HEK293 (cell line): ENCODE results near the gene NR2F2.

Experiments
- CTCF ChIA-PET: fragments of 350-600 bp; formaldehyde crosslinking; extraction: SDS; loops from one replicate; lab custom pipeline; 2021; ENCODE audit warnings: antibody characterized with exemption; lab: Yijun Ruan, JAX
- POLR2A ChIA-PET: fragments of 300-600 bp; formaldehyde crosslinking; extraction: SDS; loops from one replicate; lab custom pipeline; 2020; ENCODE audit warnings: antibody characterized with exemption, inconsistent platforms; lab: Yijun Ruan, JAX
- H3K27ac ChIP-seq: fragments of 200-500 bp; sonication (Bioruptor generic); 2 replicates; pipeline ENCODE4 v1.5.1; 2014; ENCODE audit warnings: low read depth, low read length, control low read depth, inconsistent platforms; ENCODE audit errors: extremely low read depth
- H3K36me3 ChIP-seq, 2 experiments: fragments of 200-500 bp in 1 of 2; sonication (Bioruptor generic) in 1 of 2; 1 replicate in 1 of 2; 2 replicates in 1 of 2; pipeline ENCODE4 v1.5.1; 2014 to 2017; ENCODE audit warnings: inconsistent platforms in 2 of 2, low read length in 2 of 2; ENCODE audit not compliant: control insufficient read depth in 2 of 2, insufficient read depth in 1 of 2
- H3K4me1 ChIP-seq: fragments of 200-500 bp; sonication (Bioruptor generic); 2 replicates; pipeline ENCODE4 v1.5.1; 2014; ENCODE audit warnings: mild to moderate bottlenecking, low read length, inconsistent platforms; ENCODE audit not compliant: control insufficient read depth, insufficient read depth
- H3K4me3 ChIP-seq: 2 replicates; pipeline ENCODE4 v1.5.1; 2011; ENCODE audit warnings: low read depth, mild to moderate bottlenecking, control low read depth, low read length, moderate library complexity
- H3K9me3 ChIP-seq: fragments of 200-500 bp; sonication (Bioruptor generic); 2 replicates; pipeline ENCODE4 v1.5.1; 2014; ENCODE audit warnings: low read depth, low read length, inconsistent platforms; ENCODE audit not compliant: control insufficient read depth, insufficient read depth
- BCL11B ChIP-seq: fragments of 450-650 bp; formaldehyde crosslinking; IDR thresholded peaks from 2 replicates; pipeline ENCODE4 v1.5.1; 2016; ENCODE audit warnings: low read depth, missing biosample characterization, missing genetic modification characterization
- HIC1 ChIP-seq: fragments of 450-650 bp; formaldehyde crosslinking; IDR thresholded peaks from 2 replicates; pipeline ENCODE4 v1.5.1; 2016; ENCODE audit warnings: missing biosample characterization, missing genetic modification characterization
- KLF1 ChIP-seq: fragments of 450-650 bp; formaldehyde crosslinking; IDR thresholded peaks from 2 replicates; pipeline ENCODE4 v1.5.1; 2016; ENCODE audit warnings: missing biosample characterization, missing genetic modification characterization
- KLF10 ChIP-seq: fragments of 450-650 bp; IDR thresholded peaks from 2 replicates; pipeline ENCODE4 v1.5.1; 2018; ENCODE audit warnings: missing biosample characterization, mild to moderate bottlenecking, missing genetic modification characterization
- KLF9 ChIP-seq: fragments of 450-650 bp; formaldehyde crosslinking; IDR thresholded peaks from 2 replicates; pipeline ENCODE4 v1.5.1; 2016; ENCODE audit warnings: missing biosample characterization, missing genetic modification characterization, low read depth
- MZF1 ChIP-seq: fragments of 450-650 bp; formaldehyde crosslinking; IDR thresholded peaks from 2 replicates; pipeline ENCODE4 v1.5.1; 2017; ENCODE audit warnings: missing biosample characterization, missing genetic modification characterization, borderline replicate concordance
- OSR2 ChIP-seq: fragments of 450-650 bp; formaldehyde crosslinking; IDR thresholded peaks from 2 replicates; pipeline ENCODE4 v1.5.1; 2016; ENCODE audit warnings: missing biosample characterization, missing genetic modification characterization
- SCRT2 ChIP-seq: fragments of 450-650 bp; formaldehyde crosslinking; IDR thresholded peaks from 2 replicates; pipeline ENCODE4 v1.5.1; 2016; ENCODE audit warnings: missing biosample characterization, missing genetic modification characterization
- WT1 ChIP-seq: fragments of 450-650 bp; formaldehyde crosslinking; IDR thresholded peaks from 2 replicates; pipeline ENCODE4 v1.5.1; 2016; ENCODE audit warnings: missing biosample characterization, missing genetic modification characterization
- ZBTB8A ChIP-seq: fragments of 450-650 bp; formaldehyde crosslinking; IDR thresholded peaks from 2 replicates; pipeline ENCODE4 v1.5.1; 2016; ENCODE audit warnings: missing biosample characterization, missing genetic modification characterization
- ZFHX2 ChIP-seq: fragments of 450-650 bp; formaldehyde crosslinking; conservative IDR thresholded peaks from 2 replicates; pipeline ENCODE4 v1.5.1; 2016; ENCODE audit warnings: missing biosample characterization, missing genetic modification characterization
- ZIC2 ChIP-seq: fragments of 450-650 bp; formaldehyde crosslinking; IDR thresholded peaks from 2 replicates; pipeline ENCODE4 v1.5.1; 2016; ENCODE audit warnings: missing biosample characterization, missing genetic modification characterization
- ZNF121 ChIP-seq: fragments of 450-650 bp; formaldehyde crosslinking; IDR thresholded peaks from 2 replicates; pipeline ENCODE4 v1.5.1; 2016; ENCODE audit warnings: missing biosample characterization, missing genetic modification characterization
- ZNF140 ChIP-seq: fragments of 450-650 bp; formaldehyde crosslinking; IDR thresholded peaks from 2 replicates; pipeline ENCODE4 v1.5.1; 2016; ENCODE audit warnings: missing biosample characterization, missing genetic modification characterization
- ZNF202 ChIP-seq: fragments of 450-650 bp; formaldehyde crosslinking; IDR thresholded peaks from 2 replicates; pipeline ENCODE4 v1.5.1; 2016; ENCODE audit warnings: missing biosample characterization, missing genetic modification characterization, borderline replicate concordance
- ZNF211 ChIP-seq: fragments of 450-650 bp; formaldehyde crosslinking; IDR thresholded peaks from 2 replicates; pipeline ENCODE4 v1.5.1; 2016; ENCODE audit warnings: low read depth, missing biosample characterization, missing genetic modification characterization
- ZNF292 ChIP-seq: fragments of 450-650 bp; formaldehyde crosslinking; IDR thresholded peaks from 2 replicates; pipeline ENCODE4 v1.5.1; 2016; ENCODE audit warnings: low read depth, missing biosample characterization, missing genetic modification characterization, borderline replicate concordance
- ZNF501 ChIP-seq: fragments of 450-650 bp; formaldehyde crosslinking; IDR thresholded peaks from 2 replicates; pipeline ENCODE4 v1.5.1; 2016; ENCODE audit warnings: missing biosample characterization, missing genetic modification characterization
- ZNF571 ChIP-seq: fragments of 450-650 bp; formaldehyde crosslinking; IDR thresholded peaks from 2 replicates; pipeline ENCODE4 v1.5.0; 2017; ENCODE audit warnings: missing biosample characterization, missing genetic modification characterization
- ZNF600 ChIP-seq: fragments of 450-650 bp; formaldehyde crosslinking; IDR thresholded peaks from 2 replicates; pipeline ENCODE4 v1.5.1; 2016; ENCODE audit warnings: missing biosample characterization, missing genetic modification characterization
- ZNF623 ChIP-seq: fragments of 450-650 bp; formaldehyde crosslinking; IDR thresholded peaks from 2 replicates; pipeline ENCODE4 v1.5.1; 2016; ENCODE audit warnings: missing biosample characterization, missing genetic modification characterization
- ZNF658 ChIP-seq: fragments of 450-650 bp; formaldehyde crosslinking; IDR thresholded peaks from 2 replicates; pipeline ENCODE4; 2016; ENCODE audit warnings: missing biosample characterization, missing genetic modification characterization
- ZNF776 ChIP-seq: fragments of 450-650 bp; formaldehyde crosslinking; IDR thresholded peaks from 2 replicates; pipeline ENCODE4 v1.5.0; 2017; ENCODE audit warnings: missing biosample characterization, missing genetic modification characterization, borderline replicate concordance
- ZNF830 ChIP-seq: fragments of 450-650 bp; IDR thresholded peaks from 2 replicates; pipeline ENCODE4 v1.5.0; 2018; ENCODE audit warnings: missing biosample characterization, missing genetic modification characterization, low read depth, mild to moderate bottlenecking, moderate library complexity
- ZXDB ChIP-seq: fragments of 450-650 bp; formaldehyde crosslinking; IDR thresholded peaks from 2 replicates; pipeline ENCODE4 v1.5.1; 2016; ENCODE audit warnings: missing biosample characterization, missing genetic modification characterization
- TF ChIP-seq, protein P1 (sequence below): fragments of 450-650 bp; formaldehyde crosslinking; IDR thresholded peaks from 2 replicates; pipeline ENCODE4 v1.5.1; 2016; ENCODE audit warnings: missing biosample characterization, missing genetic modification characterization

The NR2F2 gene

GRCh38 chr15:96350934-96351724 lies 20.6 kb downstream of the NR2F2 start (continued):
- TF ChIP-seq ZNF600 (no peak), KLF1 (tag by site-specific recombination) (no peak), ZNF830 (tag by site-specific recombination) (no peak), ZNF501 (tag by site-specific recombination) (no peak), ZXDB (tag by site-specific recombination) (no peak), ZNF658 (tag by site-specific recombination) (no peak), ZNF121 (tag by site-specific recombination) (no peak)
- TF ChIP-seq, all 188 proteins: peak for 0

- no peak overlapping the region for H3K27ac ChIP-seq
- peaks cover 17% of the 10 kb centered on the region for H3K4me1 ChIP-seq
- TF ChIP-seq ZNF202 (tag by site-specific recombination) (0 out of 2 replicates have a peak, but pooled peaks have one; percentile 34), ZIC2 (no peak), SCRT2 (0 out of 2 replicates have a peak, but pooled peaks have one; percentile 31), ZBTB8A (no peak), ZNF292 (tag by site-specific recombination) (no peak), ZNF623 (no peak), ZNF211 (tag by site-specific recombination) (no peak), ZNF571 (tag by site-specific recombination) (no peak), ZFHX2 (tag by site-specific recombination) (no peak)
- TF ChIP-seq, all 188 proteins: peak for 2
- H3K36me3 ChIP-seq: peaks cover 3 to 7% of the 10 kb centered on the region in 2 experiments; a peak in 2 of 3 replicates
- ChIA-PET POLR2A (interaction anchor here (3.4 kb wide), 1 partner anchor 11 kb away, joined by 21 read pairs; no protein-coding TSS in a partner anchor), CTCF (interaction anchor here (0.6 kb wide), 1 partner anchor 893 kb away, joined by 3 read pairs; no protein-coding TSS in a partner anchor)
- no peaks in the 10 kb centered on the region for H3K9me3 ChIP-seq
- no peak overlapping the region for H3K4me3 ChIP-seq
Measured at GRCh38 chr15:96351761-96352603, 21.5 kb downstream of the NR2F2 start.

DNA sequence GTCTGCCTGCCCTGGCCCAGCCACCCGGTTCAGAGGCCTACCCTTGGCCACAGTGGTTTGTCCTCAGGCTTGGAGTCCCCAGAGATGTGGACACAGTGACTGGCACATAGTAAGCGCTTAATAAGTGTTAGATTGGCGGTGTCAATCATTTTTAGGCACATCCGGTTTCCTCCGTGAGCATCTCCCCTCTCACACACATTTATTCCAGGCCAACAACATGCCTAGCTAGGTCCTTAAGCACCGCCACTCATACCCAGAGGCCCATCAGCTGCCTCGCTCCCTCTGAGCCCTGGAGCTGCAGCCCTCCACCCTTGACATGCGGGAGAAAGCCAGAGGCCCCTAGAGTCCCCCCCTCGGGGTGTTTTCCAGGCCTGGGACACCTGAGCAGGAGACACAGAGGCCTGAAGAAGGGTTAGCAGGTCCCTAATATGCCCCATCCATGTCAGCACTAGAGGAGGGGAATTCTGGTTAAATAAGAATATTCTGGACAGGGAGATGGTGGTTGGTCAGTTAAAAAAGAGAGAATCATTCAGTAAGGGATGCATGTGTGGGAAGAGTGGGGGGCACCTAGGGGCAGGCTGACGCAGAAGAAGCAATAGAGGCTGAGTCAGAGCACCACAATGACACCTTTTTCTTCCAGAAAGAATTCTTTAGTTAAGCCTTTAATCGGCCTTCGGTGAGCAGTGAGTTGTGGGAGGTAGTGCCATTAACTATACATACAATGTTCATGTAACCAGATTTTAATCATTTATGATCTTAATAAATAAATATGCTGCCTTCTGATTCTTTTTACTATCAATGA lies 22.3 kb downstream of the NR2F2 start:
- ChIA-PET POLR2A (interaction anchor here (3.4 kb wide), 1 partner anchor 12 kb away, joined by 21 read pairs; no protein-coding TSS in a partner anchor), CTCF (interaction anchor here (0.6 to 3.5 kb wide), 4 partner anchors 11 to 892 kb away, joined by 3 to 8 read pairs (median 4); no protein-coding TSS in a partner anchor)
- Histone ChIP-seq H3K36me3 (peaks cover 3 to 7% of the 10 kb centered on the region in 2 experiments; a peak in 2 of 3 replicates), H3K27ac (no peak overlapping the region), H3K9me3 (no peaks in the 10 kb centered on the region), H3K4me3 (no peak overlapping the region), H3K4me1 (peaks cover 22% of the 10 kb centered on the region)
- no peak for TF ChIP-seq WT1
- TF ChIP-seq ZNF776 (tag by site-specific recombination): no peak
- TF ChIP-seq KLF10 (tag by site-specific recombination): no peak
- no peak for TF ChIP-seq BCL11B
- no peak for TF ChIP-seq MZF1 (tag by site-specific recombination)
- no peak for TF ChIP-seq ZNF140
- no peak for TF ChIP-seq HIC1 (tag by site-specific recombination)
- no peak for TF ChIP-seq KLF9 (tag by site-specific recombination)
- TF ChIP-seq ZNF202 (tag by site-specific recombination): no peak
- TF ChIP-seq, protein P1, sequence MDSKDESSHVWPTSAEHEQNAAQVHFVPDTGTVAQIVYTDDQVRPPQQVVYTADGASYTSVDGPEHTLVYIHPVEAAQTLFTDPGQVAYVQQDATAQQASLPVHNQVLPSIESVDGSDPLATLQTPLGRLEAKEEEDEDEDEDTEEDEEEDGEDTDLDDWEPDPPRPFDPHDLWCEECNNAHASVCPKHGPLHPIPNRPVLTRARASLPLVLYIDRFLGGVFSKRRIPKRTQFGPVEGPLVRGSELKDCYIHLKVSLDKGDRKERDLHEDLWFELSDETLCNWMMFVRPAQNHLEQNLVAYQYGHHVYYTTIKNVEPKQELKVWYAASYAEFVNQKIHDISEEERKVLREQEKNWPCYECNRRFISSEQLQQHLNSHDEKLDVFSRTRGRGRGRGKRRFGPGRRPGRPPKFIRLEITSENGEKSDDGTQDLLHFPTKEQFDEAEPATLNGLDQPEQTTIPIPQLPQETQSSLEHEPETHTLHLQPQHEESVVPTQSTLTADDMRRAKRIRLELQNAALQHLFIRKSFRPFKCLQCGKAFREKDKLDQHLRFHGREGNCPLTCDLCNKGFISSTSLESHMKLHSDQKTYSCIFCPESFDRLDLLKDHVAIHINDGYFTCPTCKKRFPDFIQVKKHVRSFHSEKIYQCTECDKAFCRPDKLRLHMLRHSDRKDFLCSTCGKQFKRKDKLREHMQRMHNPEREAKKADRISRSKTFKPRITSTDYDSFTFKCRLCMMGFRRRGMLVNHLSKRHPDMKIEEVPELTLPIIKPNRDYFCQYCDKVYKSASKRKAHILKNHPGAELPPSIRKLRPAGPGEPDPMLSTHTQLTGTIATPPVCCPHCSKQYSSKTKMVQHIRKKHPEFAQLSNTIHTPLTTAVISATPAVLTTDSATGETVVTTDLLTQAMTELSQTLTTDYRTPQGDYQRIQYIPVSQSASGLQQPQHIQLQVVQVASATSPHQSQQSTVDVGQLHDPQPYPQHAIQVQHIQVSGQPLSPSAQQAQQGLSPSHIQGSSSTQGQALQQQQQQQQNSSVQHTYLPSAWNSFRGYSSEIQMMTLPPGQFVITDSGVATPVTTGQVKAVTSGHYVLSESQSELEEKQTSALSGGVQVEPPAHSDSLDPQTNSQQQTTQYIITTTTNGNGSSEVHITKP (tag by site-specific recombination): no peak
- TF ChIP-seq OSR2 (tag by site-specific recombination): no peak
